GM12874 (cell line): Measurements from ENCODE around the gene SPSB3.

Source experiments
- TF ChIP-seq, protein P1 (sequence below): IDR thresholded peaks from 2 replicates; pipeline ENCODE4 v1.5.1; 2011; ENCODE audit warnings: low read depth, mild to moderate bottlenecking, control low read depth, low read length, moderate library complexity; ENCODE audit not compliant: insufficient read depth

The SPSB3 gene

DNA sequence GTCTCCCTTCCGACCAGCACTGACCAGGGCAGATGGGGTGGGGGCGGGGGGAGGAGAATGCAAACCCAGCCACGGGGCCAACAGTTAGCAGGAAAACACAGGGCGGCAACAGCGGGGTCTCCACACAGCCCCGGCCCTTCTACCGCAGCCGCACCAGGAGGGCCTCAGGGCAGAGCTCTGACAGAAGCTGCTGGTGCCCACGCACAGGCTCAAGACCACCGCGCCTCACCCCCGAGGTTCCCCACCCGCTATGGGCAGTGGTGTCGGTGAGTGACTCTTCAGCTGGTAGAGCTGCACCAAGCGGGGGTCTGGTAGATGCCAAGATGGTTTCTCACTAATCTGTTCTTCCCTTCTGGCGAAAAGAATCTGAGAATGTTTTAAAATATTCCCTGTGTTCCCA is 28.2 kb upstream of the SPSB3 start:
- TF ChIP-seq, protein P1, sequence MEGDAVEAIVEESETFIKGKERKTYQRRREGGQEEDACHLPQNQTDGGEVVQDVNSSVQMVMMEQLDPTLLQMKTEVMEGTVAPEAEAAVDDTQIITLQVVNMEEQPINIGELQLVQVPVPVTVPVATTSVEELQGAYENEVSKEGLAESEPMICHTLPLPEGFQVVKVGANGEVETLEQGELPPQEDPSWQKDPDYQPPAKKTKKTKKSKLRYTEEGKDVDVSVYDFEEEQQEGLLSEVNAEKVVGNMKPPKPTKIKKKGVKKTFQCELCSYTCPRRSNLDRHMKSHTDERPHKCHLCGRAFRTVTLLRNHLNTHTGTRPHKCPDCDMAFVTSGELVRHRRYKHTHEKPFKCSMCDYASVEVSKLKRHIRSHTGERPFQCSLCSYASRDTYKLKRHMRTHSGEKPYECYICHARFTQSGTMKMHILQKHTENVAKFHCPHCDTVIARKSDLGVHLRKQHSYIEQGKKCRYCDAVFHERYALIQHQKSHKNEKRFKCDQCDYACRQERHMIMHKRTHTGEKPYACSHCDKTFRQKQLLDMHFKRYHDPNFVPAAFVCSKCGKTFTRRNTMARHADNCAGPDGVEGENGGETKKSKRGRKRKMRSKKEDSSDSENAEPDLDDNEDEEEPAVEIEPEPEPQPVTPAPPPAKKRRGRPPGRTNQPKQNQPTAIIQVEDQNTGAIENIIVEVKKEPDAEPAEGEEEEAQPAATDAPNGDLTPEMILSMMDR = no peak

DNA sequence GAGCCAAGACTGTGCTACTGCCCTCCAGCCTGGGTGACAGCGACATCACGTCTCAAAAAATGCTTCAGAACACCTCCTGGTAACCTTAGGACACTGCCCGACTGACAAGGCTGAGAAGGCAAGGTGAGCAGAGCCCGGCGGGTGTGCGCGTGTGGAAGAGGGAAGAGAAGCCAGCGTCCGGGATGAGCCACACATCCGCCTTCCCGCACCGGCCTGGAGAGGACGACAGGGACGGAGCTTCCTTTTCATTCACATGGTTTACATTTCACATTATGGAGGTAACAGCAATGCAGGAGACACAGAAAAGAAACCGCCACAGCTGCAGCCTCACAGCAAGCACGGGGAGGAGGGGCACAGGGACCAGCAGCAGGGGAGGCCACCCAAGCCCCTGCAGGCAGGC is 27.7 kb upstream of the SPSB3 start:
- TF ChIP-seq, protein P1 = no peak

DNA sequence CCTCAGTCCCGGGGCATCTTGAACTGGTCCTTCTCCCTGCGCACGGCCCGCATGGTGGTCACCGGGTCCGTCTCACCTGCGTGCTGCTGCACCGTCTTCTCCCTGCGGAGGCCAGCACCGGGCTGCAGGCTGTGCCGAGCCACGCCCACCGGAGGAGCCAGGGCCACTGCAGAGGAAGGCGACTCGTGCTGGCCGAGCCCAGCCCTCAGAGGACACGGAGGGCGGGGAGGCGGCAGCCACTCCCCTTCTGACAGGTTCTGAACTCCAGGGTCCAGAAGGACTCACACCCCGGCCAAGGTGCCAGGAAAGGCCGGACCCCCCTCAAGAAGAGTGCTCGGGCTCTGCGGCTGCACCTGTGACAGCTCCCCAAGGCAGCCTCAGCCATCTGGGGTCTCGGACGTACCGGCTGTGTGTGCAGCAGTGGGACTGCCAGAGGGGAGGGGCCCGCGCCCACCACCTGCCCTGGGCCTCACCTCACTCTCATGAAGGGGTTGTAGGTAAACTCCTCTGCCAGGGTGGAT is 27.0 kb upstream of the SPSB3 start:
- TF ChIP-seq, protein P1 = no peak

DNA sequence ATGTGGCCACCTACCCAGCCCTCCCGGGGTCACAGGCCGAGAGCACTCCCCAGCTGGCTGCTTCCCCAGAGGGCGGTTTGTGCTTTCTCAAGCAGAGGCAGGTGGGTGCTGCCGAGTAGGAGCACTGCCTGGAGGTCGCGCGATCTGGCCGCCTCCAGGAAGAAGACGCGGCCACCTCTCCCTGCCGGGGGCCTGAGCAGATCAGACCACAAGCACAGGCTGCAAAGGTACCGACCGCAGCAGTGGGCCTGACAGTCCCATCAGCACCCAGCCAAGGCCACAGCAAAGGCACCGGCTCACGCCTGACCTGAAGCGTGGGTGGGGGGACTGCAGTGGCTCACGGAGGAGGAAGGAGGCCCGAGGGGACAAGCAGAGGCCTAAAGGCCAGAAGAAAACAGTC is 26.3 kb upstream of the SPSB3 start:
- TF ChIP-seq, protein P1 = no peak

DNA sequence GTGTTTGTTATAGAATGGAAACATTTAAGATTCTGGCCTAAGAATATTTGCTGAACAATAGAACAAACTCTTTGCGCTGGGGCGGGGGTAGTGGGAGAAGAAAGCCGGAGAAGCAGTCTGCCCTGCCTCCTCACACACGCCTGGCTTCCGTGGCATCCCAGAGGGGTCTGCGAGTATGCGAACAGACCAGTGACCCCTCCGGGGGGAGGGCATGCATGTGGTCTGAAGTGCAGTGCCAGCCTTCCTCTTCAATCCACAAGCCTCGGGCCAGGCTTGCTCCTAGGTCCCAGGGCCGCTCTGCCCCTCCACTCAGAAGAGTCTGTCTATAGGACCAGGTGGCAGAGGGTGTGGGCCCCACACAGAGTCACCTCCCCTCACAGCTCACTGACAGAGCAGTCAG is 25.3 kb upstream of the SPSB3 start:
- TF ChIP-seq, protein P1 = no peak

DNA sequence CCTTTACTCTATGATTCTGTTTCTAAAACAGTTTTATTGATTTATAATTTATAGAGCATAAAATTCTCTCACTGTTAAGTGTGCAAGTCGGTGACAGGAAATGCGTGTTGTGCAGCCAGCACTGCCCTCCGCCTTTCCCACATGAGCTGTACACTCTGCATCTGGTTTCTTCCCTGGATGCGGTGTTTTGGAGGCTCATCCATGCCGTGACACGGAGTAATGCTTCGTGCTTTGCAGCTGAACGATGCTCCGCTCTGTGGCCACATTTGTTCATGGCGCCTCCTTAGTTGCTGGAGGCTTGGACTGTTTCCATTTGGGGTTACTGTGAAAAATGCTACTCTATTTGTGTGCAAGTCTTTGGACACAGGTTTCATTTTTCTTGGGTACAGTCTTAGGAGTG is 18.3 kb upstream of the SPSB3 start:
- TF ChIP-seq, protein P1 = no peak

DNA sequence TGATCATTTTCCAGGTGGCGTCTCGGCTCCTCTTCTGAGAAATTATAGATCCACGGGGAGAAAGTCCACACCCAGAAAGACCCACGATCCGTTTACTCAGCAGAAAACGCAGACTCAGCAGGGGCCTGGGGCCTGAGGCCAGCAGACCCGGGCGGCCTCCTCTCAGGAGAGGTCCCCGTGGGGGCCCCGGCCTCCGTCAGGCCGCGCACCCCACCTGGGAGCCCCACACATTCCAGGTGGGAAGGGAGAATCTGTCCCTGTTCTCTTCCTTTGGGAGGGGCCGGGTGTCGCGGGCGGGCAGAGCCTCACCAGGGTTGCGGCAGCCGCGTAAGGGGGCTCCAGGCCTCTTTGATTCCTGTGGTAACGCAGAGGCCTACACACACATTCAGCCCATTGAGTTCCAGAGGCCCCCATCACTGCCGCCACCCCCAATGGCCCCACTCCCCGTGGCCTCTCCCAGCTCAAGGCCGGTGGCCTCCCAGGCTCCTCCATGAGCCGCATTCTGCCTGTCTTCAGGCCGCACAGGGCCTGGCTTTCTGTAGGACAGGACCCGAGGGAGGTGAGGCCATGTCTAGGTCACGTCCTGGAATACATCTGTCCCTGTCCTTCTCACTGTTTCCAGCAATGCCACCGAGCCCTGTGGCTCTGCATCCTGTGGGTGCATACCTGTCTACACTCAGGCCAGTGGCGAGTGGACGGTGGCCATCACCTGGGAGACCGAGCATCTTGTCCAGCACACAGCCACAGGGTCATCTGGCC is 12.7 kb upstream of the SPSB3 start:
- TF ChIP-seq, protein P1 = no peak
